SK-N-SH (cell line): ENCODE measurements around the gene HMOX2.

ENCODE experiments used
- CTCF ChIP-seq: fragments of 200-600 bp; sonication (generic); IDR thresholded peaks from 2 replicates; pipeline ENCODE4 v1.6.1; 2017; ENCODE audit warnings: antibody characterized with exemption, mild to moderate bottlenecking, moderate library complexity
- ELF1 ChIP-seq: IDR thresholded peaks from 2 replicates; pipeline ENCODE4 v1.4.0; 2012
- EP300 ChIP-seq, 2 experiments: IDR thresholded peaks; 2 replicates each; pipeline versions ENCODE4 v1.4.0 to v1.6.1; 2012; ENCODE audit warnings: borderline replicate concordance in 1 of 2, low read depth in 1 of 2, low read length in 1 of 2
- GATA2 ChIP-seq: sonication (generic); formaldehyde crosslinking; IDR thresholded peaks from 2 replicates; pipeline ENCODE4 v1.5.0; 2020; ENCODE audit warnings: mild to moderate bottlenecking, missing genetic modification reagents
- JUND ChIP-seq: IDR thresholded peaks from 2 replicates; pipeline ENCODE4 v1.4.0; 2012
- NFIC ChIP-seq: IDR thresholded peaks from 2 replicates; pipeline ENCODE4 v1.4.0; 2012; ENCODE audit warnings: borderline replicate concordance
- NRF1 ChIP-seq: IDR thresholded peaks from 2 replicates; pipeline ENCODE4 v1.6.1; 2012; ENCODE audit warnings: low read depth, mild to moderate bottlenecking, low read length
- POLR2AphosphoS5 ChIP-seq: IDR thresholded peaks from 2 replicates; pipeline ENCODE4 v1.6.1; 2012; ENCODE audit warnings: low read depth, low read length
- RAD21 ChIP-seq: IDR thresholded peaks from 2 replicates; pipeline ENCODE4 v1.6.1; 2012; ENCODE audit warnings: mild to moderate bottlenecking, low read length
- REST ChIP-seq: IDR thresholded peaks from 2 replicates; pipeline ENCODE4 v1.6.1; 2012; ENCODE audit warnings: mild to moderate bottlenecking, low read depth, low read length, moderate library complexity
- TAF1 ChIP-seq: IDR thresholded peaks from 2 replicates; pipeline ENCODE4 v1.6.1; 2012; ENCODE audit warnings: low read depth, mild to moderate bottlenecking, low read length, moderate library complexity, borderline replicate concordance
- TEAD4 ChIP-seq: IDR thresholded peaks from 2 replicates; pipeline ENCODE4 v1.4.0; 2012; ENCODE audit warnings: mild to moderate bottlenecking, borderline replicate concordance; ENCODE audit not compliant: insufficient read depth
- TF ChIP-seq, protein P1 (sequence below): IDR thresholded peaks from 2 replicates; pipeline ENCODE4 v1.4.0; 2012; ENCODE audit warnings: low read depth, borderline replicate concordance

- no peak for TF ChIP-seq REST
- TF ChIP-seq CTCF = no peak
- TF ChIP-seq NFIC = no peak
- TF ChIP-seq GATA2 (CRISPR knock-in tag) = no peak
- no peak for TF ChIP-seq ELF1
- TF ChIP-seq RAD21 = no peak
- no peak for TF ChIP-seq TAF1
- TF ChIP-seq JUND = no peak
- TF ChIP-seq, protein P1, sequence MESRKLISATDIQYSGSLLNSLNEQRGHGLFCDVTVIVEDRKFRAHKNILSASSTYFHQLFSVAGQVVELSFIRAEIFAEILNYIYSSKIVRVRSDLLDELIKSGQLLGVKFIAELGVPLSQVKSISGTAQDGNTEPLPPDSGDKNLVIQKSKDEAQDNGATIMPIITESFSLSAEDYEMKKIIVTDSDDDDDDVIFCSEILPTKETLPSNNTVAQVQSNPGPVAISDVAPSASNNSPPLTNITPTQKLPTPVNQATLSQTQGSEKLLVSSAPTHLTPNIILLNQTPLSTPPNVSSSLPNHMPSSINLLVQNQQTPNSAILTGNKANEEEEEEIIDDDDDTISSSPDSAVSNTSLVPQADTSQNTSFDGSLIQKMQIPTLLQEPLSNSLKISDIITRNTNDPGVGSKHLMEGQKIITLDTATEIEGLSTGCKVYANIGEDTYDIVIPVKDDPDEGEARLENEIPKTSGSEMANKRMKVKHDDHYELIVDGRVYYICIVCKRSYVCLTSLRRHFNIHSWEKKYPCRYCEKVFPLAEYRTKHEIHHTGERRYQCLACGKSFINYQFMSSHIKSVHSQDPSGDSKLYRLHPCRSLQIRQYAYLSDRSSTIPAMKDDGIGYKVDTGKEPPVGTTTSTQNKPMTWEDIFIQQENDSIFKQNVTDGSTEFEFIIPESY = no peak
- no peak for TF ChIP-seq EP300 (IDR thresholded peaks at IDR 0.05; ENCODE audit: borderline replicate concordance in 1 of 2, low read depth in 1 of 2, low read length in 1 of 2)
- TF ChIP-seq TEAD4 = no peak
- TF ChIP-seq POLR2AphosphoS5 = no peak
- no peak for TF ChIP-seq NRF1
Observed at GRCh38 chr16:4524571-4524970, 48.4 kb downstream of the HMOX2 start.
